HL-60 (cell line): ENCODE results near the gene CWC25.

Source experiments
- DNase-seq, 2 experiments: peaks; one replicate each; pipeline ENCODE4 v3.0.0-alpha.2; 2010 to 2020; ENCODE audit warnings: low read depth in 1 of 2, low spot score in 1 of 2
- H3K27ac ChIP-seq: fragments of 250-450 bp; sonication (Bioruptor Pico); replicated peaks from 2 replicates; pipeline ENCODE4 v1.5.1; 2020; ENCODE audit warnings: mild to moderate bottlenecking, moderate library complexity
- H3K27me3 ChIP-seq: fragments of 250-450 bp; sonication (Bioruptor Pico); 2 replicates; pipeline ENCODE4 v1.5.1; 2021; ENCODE audit warnings: mild to moderate bottlenecking, moderate library complexity; ENCODE audit not compliant: insufficient read depth, poor library complexity, severe bottlenecking
- H3K4me3 ChIP-seq: replicated peaks from 2 replicates; pipeline ENCODE4 v1.5.1; 2011; ENCODE audit warnings: mild to moderate bottlenecking, control low read depth, low read length; ENCODE audit not compliant: insufficient read depth
- GABPA ChIP-seq: IDR thresholded peaks from 2 replicates; pipeline ENCODE4 v1.6.1; 2012; ENCODE audit warnings: low read depth
- POLR2AphosphoS5 ChIP-seq: IDR thresholded peaks from 2 replicates; pipeline ENCODE4 v1.6.1; 2012; ENCODE audit warnings: low read depth
- SPI1 ChIP-seq: IDR thresholded peaks from 2 replicates; pipeline ENCODE4 v1.6.1; 2012; ENCODE audit warnings: low read depth, mild to moderate bottlenecking, borderline replicate concordance
- TF ChIP-seq, protein P1 (sequence below): IDR thresholded peaks from one replicate; pipeline ENCODE4 v1.5.1; 2011; ENCODE audit warnings: low read length, control low read depth, inconsistent platforms; ENCODE audit not compliant: insufficient read depth
- TF ChIP-seq, protein P2 (sequence below): IDR thresholded peaks from 2 replicates; pipeline ENCODE4 v1.6.1; 2012; ENCODE audit warnings: low read depth; ENCODE audit not compliant: insufficient replicate concordance

Gene CWC25

DNA sequence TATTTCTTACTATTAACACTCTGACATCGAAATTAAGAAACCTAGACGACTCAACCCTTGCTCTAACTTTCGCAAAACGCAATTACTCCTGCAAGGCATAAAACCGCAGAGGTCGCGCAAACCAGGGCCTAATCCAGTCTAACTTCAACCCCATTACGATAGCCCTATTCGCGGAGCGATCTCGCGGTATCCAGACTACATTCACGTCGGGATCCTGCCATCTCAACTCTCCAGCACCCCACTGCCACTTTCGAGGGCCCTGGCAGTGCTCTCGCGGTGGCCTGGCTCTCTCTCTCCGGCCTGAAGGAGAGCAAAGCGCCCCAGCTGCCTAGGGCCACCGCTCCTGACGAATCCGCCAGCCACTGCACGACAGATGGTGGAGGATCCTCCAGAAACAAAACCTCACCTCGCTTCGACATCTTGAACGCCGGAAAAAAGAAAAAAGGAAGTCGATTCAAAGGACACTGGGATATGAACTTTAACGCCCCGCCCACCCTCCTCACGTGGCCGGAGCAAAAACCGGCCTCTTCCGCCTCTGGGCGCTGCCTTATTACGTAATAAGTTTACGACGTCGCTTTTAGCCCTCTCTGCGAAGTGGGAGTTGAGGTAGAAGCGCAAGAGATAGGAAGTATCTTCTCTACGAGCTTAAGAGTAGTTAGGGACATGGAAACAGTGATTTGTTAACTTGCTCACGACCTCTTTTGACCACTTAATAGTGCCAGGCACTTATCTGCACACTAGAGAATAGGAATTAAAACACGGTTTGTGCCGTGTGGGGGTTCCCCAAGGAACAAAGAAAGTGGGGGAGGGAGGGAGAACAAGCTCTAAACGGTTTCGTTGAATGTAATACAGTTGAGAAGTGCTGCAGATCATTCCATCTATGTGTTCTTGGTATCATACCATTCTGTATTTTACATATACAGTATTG, 28.4 kb upstream of the CWC25 start, which contains the start of gene RPL23:
TSS of gene RPL23 (minus strand) at position 430 of the 928 bp plus-strand sequence. CDS start at position 419, 11 bp downstream.
- H3K27me3 ChIP-seq: no peaks in the 10 kb centered on the region
- H3K27ac ChIP-seq: peak within 1 kb of the TSS; percentile 88
- TF ChIP-seq GABPA (0 out of 2 replicates have a peak, but pooled peaks have one; percentile 41), POLR2AphosphoS5 (peak; percentile 97), SPI1 (peak; percentile 91)
- TF ChIP-seq, protein P1, sequence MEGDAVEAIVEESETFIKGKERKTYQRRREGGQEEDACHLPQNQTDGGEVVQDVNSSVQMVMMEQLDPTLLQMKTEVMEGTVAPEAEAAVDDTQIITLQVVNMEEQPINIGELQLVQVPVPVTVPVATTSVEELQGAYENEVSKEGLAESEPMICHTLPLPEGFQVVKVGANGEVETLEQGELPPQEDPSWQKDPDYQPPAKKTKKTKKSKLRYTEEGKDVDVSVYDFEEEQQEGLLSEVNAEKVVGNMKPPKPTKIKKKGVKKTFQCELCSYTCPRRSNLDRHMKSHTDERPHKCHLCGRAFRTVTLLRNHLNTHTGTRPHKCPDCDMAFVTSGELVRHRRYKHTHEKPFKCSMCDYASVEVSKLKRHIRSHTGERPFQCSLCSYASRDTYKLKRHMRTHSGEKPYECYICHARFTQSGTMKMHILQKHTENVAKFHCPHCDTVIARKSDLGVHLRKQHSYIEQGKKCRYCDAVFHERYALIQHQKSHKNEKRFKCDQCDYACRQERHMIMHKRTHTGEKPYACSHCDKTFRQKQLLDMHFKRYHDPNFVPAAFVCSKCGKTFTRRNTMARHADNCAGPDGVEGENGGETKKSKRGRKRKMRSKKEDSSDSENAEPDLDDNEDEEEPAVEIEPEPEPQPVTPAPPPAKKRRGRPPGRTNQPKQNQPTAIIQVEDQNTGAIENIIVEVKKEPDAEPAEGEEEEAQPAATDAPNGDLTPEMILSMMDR: no peak
- TF ChIP-seq, protein P2, sequence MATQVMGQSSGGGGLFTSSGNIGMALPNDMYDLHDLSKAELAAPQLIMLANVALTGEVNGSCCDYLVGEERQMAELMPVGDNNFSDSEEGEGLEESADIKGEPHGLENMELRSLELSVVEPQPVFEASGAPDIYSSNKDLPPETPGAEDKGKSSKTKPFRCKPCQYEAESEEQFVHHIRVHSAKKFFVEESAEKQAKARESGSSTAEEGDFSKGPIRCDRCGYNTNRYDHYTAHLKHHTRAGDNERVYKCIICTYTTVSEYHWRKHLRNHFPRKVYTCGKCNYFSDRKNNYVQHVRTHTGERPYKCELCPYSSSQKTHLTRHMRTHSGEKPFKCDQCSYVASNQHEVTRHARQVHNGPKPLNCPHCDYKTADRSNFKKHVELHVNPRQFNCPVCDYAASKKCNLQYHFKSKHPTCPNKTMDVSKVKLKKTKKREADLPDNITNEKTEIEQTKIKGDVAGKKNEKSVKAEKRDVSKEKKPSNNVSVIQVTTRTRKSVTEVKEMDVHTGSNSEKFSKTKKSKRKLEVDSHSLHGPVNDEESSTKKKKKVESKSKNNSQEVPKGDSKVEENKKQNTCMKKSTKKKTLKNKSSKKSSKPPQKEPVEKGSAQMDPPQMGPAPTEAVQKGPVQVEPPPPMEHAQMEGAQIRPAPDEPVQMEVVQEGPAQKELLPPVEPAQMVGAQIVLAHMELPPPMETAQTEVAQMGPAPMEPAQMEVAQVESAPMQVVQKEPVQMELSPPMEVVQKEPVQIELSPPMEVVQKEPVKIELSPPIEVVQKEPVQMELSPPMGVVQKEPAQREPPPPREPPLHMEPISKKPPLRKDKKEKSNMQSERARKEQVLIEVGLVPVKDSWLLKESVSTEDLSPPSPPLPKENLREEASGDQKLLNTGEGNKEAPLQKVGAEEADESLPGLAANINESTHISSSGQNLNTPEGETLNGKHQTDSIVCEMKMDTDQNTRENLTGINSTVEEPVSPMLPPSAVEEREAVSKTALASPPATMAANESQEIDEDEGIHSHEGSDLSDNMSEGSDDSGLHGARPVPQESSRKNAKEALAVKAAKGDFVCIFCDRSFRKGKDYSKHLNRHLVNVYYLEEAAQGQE: peak; percentile 84
- DNase-seq: peak; percentile 96 to 98
- peak within 1 kb of the TSS; percentile 60 for H3K4me3 ChIP-seq

DNA sequence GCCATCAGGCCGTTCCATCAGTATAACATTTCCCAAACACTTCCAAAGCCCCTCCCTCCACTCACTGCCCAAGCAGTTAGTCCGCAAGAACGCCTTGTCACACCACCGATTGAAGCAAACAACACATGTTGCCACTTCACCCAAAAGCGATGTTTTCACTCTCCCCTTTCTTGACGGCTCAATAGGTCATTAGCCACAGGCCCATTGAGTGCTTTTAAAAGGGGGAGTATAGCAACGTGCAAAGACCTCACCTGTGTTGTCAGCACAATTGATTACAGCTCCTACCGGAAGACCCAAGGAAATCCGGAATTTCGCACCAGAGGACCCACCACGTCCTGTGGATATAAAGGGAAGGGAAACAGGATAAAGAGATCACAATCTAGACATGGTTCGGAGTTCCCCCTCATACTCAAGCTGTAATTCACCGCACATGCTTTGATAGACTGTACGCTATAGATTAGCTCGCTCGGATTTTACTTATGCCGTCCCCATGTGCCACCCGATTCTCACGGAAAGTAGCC, 27.7 kb upstream of the CWC25 start:
- no peak for DNase-seq
- peak overlapping the region; percentile 88 for H3K27ac ChIP-seq

DNA sequence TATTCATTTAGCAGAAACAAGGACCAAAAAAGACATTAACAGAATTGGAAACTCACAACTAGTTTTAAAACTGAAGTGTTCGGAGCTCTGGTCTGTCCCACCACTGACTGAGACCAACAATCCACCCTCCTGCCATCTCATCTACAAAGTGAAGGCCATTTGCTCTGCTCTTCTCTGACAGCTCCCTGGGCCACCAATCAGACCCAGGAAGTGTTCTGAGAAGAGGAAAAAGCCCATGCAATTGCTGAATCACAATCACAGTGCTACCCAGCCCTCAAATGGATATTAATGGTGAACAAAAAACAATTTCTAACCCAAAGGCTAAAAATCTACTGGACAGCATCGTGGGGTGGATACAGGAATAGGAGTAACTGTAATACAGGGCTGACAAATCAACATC, 26.3 kb upstream of the CWC25 start:
- Histone ChIP-seq H3K27ac (no peak overlapping the region), H3K27me3 (no peaks in the 10 kb centered on the region), H3K4me3 (peak overlapping the region; percentile 60)
- TF ChIP-seq SPI1: no peak
- no peak for TF ChIP-seq GABPA
- no peak for TF ChIP-seq POLR2AphosphoS5
- TF ChIP-seq, protein P2: no peak
- TF ChIP-seq, protein P1: no peak
- no peak for DNase-seq

More for the DNA sequence above, 27.7 kb upstream of the CWC25 start:
- H3K27me3 ChIP-seq: no peaks in the 10 kb centered on the region
- H3K4me3 ChIP-seq: peak overlapping the region; percentile 60
- TF ChIP-seq SPI1 (no peak), POLR2AphosphoS5 (no peak)

DNA sequence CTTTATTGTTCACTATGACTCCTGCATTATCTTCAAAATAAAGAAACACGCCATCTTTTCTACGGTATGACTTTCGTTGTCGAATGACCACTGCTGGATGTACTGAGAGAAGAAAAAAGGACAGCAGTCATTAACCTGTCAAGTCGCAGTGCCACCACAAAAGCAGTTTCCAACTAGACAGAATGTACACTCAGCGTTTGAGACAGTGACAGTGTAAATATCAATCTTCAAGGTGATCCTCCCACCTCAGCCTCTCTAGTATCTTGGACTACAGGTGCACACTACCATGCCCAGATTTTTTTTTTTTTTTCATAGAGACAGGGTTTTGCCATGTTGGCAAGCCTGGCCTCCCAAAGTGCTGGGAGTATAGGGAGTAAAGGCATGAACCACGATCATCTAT, 25.3 kb upstream of the CWC25 start:
- Histone ChIP-seq H3K27ac (no peak overlapping the region), H3K27me3 (no peaks in the 10 kb centered on the region), H3K4me3 (no peak overlapping the region)
- DNase-seq: no peak
- TF ChIP-seq SPI1: no peak
- TF ChIP-seq, protein P2: no peak
- TF ChIP-seq POLR2AphosphoS5: no peak
- TF ChIP-seq GABPA: no peak
- TF ChIP-seq, protein P1: no peak
